ENCODE results near the gene ZNF680.
A peak's percentile ranks its signal among the peaks of the same experiment; 100 is the strongest.
"Not testable (repeated sequence)": the region's sequence is repeated elsewhere in the genome, so short reads cannot be mapped to it uniquely, and the experiment has no call there.

ZNF680 gene

DNA sequence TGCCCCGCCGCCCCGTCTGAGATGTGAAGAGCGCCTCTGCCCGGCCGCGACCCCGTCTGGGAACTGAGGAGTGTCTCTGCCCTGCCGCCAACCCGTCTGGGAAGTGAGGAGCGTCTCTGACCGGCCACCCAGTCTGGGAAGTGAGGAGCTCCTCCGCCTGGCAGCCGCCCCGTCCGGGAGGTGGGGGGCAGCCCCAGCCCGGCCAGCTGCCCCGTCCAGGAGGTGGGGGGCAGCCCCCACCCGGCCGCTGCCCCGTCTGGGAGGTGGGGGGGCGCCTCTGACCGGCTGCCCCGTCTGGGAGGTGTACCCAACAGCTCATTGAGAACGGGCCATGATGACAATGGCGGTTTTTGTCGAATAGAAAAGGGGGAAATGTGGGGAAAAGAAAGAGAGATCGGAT, 8.7 kb downstream of the ZNF680 start:
- not testable (repeated sequence) for DNase-seq

DNA sequence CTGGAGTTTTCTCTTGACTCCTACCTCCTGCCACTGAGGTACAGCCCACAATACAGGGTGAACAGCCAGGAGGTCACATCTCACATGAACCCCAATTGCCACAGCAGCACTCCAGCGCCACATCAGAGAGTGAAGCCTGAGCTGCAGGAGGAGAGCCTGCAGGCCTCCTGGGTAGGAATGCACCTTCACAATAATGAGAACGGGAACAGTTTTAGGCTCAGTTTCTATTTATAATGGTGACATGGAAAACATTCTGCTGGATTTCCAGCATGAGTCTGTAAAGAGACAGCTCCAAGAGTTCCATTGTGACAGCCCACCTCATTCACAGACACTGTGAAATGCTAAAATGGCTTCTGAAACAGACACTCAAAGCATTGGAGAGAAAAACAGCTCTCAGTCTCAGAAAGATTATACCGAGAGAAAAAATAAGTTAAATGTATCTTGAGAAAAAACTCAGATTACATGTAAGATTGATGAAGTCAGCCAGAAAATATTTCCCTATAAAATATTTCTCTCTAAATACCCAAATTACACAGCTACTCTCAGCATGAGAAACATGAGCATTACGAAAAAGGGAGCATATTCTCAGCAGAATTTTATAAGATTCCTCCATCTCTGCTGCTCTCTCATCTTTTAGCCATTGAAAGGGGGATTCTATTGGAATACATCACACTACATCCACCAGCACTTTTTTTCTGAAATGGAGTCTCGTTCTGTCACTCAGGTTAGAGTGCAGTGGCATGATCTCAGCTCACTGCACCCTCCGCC, 11.3 kb downstream of the ZNF680 start:
- no peak for DNase-seq

DNA sequence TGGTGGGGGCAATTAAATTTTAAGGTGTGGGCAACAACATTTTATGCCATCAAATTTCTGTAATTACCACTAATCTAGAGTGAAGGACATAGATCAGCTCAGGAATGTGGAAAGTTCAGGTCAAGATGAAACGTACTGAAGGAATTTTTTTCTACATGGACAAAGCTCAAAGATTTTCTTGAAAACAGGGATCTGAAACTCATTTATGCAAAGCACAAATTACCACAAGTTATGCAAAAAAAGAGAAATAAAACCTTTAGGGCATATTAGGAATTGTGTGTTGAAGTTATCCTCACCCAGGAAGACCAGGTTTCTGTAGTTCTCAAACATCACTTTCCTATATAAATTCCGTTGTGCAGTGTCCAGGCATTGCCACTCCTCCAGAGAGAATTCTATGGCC, 18.9 kb downstream of the ZNF680 start:
- DNase-seq, result no peak

DNA sequence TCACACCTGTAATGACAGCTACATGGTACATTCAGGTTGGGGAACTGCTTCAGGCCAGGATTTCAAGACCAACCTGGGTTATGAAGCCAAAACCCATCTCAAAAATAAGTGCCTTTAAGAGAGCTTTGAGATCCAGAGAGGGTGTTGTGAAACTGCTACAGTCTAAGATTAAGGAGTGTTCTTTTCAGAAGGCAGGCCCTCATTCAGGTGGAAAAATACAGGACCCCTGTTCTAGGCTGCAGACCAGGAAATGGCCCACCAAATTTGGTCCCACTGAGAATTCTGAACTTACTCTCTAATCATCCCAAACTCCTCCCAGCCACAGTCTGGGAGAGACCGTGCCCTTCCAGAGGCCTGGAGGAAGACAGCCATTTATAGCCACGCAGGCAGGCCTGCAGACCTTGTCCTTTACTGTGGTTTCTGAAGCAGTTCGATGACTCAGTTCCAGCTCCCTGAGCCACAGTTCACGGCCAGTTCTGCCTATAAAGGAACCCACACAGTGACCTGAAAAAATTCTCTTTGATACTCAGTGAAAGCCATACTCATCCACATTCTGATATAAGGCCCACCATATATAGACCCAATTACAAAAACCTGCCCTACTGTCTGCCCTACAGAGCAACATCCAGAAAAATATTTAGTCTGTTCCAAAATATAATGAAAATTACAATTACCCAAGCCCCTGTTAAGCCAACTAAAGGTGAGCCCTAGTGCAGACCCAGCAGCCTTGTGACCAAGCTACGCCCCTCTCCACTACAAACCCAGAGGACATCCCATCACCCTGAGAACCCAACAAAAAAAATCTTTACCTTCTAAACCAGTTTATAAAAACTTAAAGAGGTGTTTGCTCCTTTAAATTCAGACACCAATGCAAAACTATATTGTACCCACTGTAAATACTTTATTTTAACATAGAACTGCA, 21.2 kb downstream of the ZNF680 start:
- DNase-seq, result no peak

DNA sequence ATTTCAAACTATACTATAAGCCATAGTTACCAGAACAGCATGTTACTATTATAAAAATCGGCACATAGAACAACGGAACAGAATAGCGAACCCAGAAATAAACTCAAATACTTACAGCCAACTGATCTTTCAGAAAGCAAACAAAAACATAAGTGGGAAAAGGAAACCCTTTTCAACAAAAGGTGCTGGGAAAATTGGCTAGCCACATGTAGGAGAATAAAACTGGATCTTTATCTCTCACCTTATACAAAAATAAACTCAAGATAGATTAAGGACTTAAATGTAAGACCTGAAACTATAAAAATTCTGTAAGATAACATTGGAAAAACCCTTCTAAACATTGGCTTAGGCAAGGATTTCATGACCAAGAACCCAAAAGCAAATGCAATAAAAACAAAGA, 29.1 kb downstream of the ZNF680 start:
- no peak for DNase-seq

DNA sequence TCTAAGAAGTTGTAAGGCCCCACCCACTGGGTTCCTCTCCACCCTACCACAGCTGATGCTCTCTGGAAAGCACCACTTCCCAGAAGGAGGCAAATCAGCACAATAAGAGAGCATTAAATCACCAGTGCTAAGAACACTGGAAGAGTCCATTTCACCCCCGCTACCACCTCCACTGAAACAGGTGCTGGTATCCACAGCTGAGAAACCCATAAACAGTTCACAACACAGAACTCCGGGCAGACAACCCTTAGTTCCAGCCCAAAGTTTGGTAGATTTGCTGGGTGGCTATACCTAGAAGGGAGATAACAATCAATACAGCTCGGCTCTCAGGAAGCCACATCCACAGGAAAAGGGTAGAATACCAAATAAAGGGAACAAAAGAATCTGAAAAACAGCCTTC, 34.1 kb downstream of the ZNF680 start:
- DNase-seq, result no peak

DNA sequence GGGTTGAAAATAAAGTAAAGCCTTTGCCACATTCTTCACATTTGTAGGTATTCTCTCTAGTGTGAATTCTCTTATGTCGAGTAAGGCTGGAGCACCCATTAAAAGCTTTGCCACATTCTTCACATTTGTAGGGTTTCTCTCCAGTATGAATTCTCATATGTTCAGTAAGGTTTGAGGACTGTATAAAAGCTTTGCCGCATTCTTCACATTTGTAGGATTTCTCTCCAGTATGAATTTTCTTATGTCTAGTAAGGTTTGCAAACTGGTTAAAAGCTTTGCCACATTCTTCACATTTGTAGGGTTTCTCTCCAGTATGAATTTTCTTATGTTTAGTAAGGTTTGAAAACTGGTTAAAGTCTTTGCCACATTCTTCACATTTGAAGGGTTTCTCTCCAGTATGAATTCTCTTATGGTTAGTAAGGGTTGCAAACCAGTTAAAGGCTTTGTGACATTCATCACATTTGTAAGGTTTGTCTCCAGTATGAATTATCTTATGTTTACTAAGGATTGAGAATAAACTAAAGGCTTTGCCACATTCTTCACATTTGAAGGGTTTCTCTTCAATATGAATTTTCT, 41.4 kb downstream of the ZNF680 start:
- DNase-seq, result no peak

DNA sequence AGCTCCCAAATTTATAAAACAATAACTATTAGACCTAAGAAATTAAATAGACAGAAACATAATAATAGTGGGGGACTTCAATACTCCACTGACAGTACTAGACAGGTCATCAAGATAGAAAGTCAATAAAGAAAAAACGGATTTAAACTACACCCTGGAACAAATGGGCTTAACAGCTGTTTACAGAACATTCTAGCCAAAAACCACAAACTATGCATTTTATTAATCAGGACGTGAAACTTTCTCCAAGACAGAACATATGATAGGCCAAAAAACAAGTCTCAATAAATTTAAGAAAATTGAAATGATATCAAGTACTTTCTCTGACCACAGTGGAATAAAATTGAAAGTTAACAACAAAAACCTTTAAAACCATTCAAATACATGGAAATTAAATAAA, 46.4 kb downstream of the ZNF680 start:
- DNase-seq, result no peak

DNA sequence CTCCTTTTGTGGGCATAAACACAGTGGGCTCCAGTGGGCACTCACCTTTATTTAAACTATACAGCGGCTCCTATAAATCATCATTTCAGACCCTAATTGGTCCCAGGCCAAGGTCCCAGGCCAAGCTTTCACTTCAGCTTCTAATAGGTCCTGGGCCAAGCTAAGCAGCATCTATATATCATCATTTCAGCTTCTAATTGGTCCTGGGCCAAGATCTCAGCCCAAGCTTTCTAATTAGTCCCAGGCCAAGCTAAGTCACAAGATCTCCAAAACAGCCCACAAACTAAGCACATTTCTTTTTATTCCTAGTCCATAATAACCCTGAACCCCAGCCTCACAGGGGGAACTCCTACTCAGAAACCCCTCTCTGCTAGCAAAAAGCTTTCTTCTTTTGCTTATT, 47.1 kb downstream of the ZNF680 start:
- no peak for DNase-seq

DNA sequence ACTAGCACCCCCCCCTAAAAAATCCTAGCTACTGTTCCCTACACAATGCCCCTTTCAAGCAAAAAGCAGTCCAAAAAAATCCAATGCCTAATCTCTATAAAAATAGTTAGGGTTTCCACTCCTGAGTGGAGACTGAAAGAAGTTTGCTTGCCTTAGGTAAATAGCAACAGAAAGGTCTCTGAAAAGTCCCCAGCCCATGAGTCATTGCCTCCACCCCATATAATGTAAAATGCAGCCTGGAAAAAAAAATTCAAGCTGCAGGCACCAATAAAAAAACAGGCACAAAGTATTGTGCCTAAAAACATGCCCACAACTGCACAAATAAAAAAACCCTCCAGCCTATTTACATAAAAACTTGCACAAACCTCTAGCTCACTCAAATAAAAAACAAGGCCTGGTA, 47.5 kb downstream of the ZNF680 start:
- no peak for DNase-seq

DNA sequence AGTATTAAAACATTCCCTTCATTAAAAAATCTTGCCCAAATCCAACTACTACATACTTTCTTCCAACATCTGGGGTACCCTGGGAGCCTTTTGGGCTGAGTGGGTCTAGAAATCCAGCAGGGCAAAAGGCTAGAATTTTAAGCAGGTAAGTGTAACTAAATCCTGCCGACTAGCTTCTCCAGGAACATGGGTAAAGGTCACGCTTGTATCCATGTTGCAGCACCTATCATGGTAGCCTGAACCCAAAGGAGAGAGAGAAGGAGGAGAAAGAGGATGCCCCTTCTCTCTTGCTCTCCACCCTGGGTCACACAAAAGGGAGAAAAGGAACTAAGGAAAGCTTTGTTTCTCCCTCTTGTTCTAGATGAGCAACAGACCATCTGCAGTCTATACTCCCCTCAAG, 53.3 kb downstream of the ZNF680 start:
- no peak for DNase-seq

DNA sequence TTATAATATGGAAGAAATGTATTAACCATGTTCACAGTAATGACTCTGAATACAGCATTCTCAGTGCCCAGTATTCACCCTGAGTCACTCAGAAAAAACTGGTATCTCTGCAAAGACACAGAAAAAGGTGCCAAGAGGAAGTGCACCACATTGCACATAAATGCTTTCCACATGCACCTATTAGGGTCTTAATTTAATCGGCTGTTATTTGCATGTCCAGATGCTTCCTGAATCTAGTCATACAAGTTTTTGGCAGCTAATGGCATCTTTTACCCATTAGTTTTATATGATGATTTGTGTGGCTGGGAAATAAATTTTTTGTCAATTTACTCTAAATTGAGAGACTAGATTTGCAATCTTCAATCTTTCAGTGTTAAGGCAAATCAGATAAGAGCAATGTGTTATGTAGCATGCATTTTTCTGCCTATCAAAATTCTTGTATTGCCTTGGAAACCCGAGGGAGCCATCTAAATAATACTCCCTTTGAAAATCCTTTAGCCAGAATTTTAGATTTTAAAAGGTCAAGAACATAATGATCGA, 58.2 kb downstream of the ZNF680 start:
- DNase-seq, result no peak

DNA sequence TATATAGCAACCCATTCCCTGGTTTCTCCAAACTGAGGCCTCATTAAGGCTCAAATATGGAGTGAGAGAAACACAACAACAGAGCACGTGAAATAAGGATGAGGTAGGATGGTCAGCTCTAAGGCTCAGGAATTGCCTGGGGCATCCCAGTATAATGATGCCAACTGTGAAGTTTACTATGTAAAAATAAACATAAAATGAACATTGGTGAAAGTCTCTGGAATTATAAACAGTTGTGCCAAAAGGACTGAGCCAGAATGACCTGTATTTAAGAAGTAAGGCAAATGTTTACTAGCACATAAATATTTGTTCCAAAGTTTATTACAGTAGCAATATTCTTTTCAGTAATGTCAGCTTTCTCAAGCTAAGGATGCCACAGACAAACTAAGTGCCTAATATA, 64.6 kb downstream of the ZNF680 start:
- no peak for DNase-seq

DNA sequence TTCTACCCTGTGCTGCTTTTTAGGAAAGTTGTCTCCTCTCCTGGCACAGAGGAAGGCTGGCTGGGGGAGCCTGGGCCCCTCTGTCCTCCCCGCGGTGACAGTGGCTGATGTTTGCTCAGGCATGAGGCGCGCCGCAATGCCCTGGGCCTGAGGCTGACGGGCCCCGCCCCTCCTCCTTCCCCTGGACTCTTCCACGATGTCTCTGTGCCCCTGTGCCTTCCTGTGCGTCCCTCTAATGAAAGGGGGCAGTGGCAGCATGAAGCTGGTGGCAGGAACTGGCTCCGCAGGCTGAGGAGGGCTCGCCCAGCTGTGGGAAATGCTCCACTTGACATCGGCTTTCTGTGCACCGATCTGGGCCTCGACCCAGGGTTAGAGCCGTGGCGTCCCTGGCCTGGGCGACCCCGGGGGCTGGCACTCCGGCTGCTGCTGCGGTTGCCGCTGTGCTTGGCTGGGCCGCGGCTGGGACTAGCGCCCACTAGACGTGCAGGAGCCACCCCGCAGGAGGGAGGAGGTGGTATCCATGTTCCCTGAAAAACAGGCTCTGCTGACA, 67.9 kb downstream of the ZNF680 start:
- peak; percentile 20 for DNase-seq

DNA sequence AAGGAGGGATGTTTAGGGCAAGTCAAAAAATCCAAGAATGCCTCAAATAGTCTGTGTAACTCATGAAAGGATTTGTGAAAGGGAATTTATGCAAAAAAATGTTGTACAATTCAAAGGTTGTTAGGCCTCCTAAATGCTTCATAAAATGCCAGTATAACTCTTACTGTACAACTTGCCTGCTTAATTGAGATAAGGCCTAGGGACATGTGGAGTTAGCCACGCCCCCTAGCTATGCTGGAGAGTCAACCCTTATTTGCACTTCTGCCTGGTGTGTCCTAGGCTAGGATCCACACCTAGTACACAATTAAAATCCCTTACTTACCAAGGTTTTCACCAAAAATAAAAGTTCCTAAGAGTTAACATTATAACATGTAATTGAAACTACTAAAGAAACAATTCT, 77.2 kb downstream of the ZNF680 start:
- DNase-seq, result no peak
